Upper lobe of left lung (tissue), 4 donors: ENCODE measurements around the gene FGFRL1.

Source experiments
- CTCF ChIP-seq, 6 experiments: fragments of 450-650 bp in 4 of 6; fragments of 200-600 bp in 2 of 6; sonication (generic) in 2 of 6; IDR thresholded peaks; one replicate each; pipeline ENCODE4 v1.5.1; 2016 to 2019; ENCODE audit warnings: antibody characterized with exemption in 6 of 6
- POLR2AphosphoS5 ChIP-seq, 2 donors: sonication (generic); formaldehyde crosslinking; IDR thresholded peaks; one replicate each; pipeline ENCODE4 v1.5.1; 2017; ENCODE audit warnings: antibody characterized with exemption in 2 of 2

- TF ChIP-seq CTCF (IDR thresholded peaks at IDR 0.05) (no peak), POLR2AphosphoS5 (IDR thresholded peaks at IDR 0.05) (no peak)
Observed at GRCh38 chr4:982291-982690, 29.1 kb upstream of the FGFRL1 start.
